ENCODE measurements around the gene ACSM6.

GRCh38 chr10:95247200-95247880 lies 53.3 kb downstream of the ACSM6 start:
- TF ChIP-seq POLR2A (IDR thresholded peaks at IDR 0.05) (no peak), CTCF (IDR thresholded peaks at IDR 0.05) (no peak), POLR2AphosphoS5 (IDR thresholded peaks at IDR 0.05) (no peak)

All from upper lobe of left lung (tissue), 4 donors.